CMK (cell line): ENCODE measurements around the gene HSPB7.
"Not testable (repeated sequence)": the region's sequence is repeated elsewhere in the genome, so short reads cannot be mapped to it uniquely, and the experiment has no call there.

Source experiments
- DNase-seq: peaks from one replicate; pipeline ENCODE4 v3.0.0-alpha.2; 2010; ENCODE audit warnings: low read depth

The HSPB7 gene

GRCh38 chr1:16022393-16022792 is 4.5 kb upstream of the HSPB7 start:
- DNase-seq = no peak

GRCh38 chr1:16021681-16022080 is 3.8 kb upstream of the HSPB7 start, which contains the start of gene CLCNKA:
Gene CLCNKA (plus strand): TSS chr1:16022036. CDS start chr1:16022620, 584 bp downstream.
- no peak for DNase-seq

- not testable (repeated sequence) for DNase-seq
Observed at GRCh38 chr1:16020878-16021277, 3.0 kb upstream of the HSPB7 start.

- DNase-seq = no peak
Observed at GRCh38 chr1:16020325-16020724, 2.5 kb upstream of the HSPB7 start.

GRCh38 chr1:16019644-16020277 is 1.9 kb upstream of the HSPB7 start:
- DNase-seq = no peak

- no peak for DNase-seq
Observed at GRCh38 chr1:16018749-16019643, 1.2 kb upstream of the HSPB7 start.

- DNase-seq = no peak
Observed at GRCh38 chr1:16018308-16018707, 465 bp upstream of the HSPB7 start.

GRCh38 chr1:16017076-16017460 is 775 bp downstream of the HSPB7 start:
- no peak for DNase-seq

- DNase-seq = no peak
Observed at GRCh38 chr1:16015960-16016901, 1.6 kb downstream of the HSPB7 start.

GRCh38 chr1:16015491-16015890 is 2.4 kb downstream of the HSPB7 start:
- DNase-seq = no peak

GRCh38 chr1:16014509-16015482 is 3.0 kb downstream of the HSPB7 start:
- no peak for DNase-seq

GRCh38 chr1:16013908-16014258 is 4.0 kb downstream of the HSPB7 start:
- no peak for DNase-seq

- peak; percentile 30 for DNase-seq
Observed at GRCh38 chr1:16013220-16013907, 4.5 kb downstream of the HSPB7 start.

- DNase-seq = peak; percentile 64
Observed at GRCh38 chr1:16012590-16013219, 5.1 kb downstream of the HSPB7 start.

GRCh38 chr1:16011936-16012589 is 5.8 kb downstream of the HSPB7 start:
- DNase-seq = no peak

GRCh38 chr1:16010837-16011236 is 7.0 kb downstream of the HSPB7 start:
- no peak for DNase-seq

- DNase-seq = no peak
Observed at GRCh38 chr1:16009678-16010077, 8.2 kb downstream of the HSPB7 start.

- peak; percentile 61 for DNase-seq
Observed at GRCh38 chr1:16009030-16009460, 8.8 kb downstream of the HSPB7 start.

- DNase-seq = no peak
Observed at GRCh38 chr1:16007671-16008341, 10.0 kb downstream of the HSPB7 start.
